ENCODE results near the gene CEP112.

CEP112 gene

DNA sequence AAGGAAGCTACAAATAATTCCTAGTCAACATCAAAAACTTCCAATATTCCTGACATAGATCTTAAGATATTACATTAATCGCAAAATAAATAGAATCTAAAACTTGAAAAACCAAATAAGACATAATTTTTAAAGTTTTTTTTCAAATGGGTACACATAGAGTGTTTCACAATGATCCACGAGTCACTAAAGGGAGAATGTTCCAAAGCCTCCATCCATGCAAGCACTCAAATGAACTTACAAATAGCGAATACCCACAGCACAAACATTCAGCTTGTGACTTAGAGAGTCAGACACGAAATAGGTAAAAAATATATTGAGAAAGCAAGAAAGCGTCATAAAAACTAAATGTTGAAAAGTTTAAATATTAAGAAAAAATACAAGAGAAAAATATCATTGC is 65.7 kb downstream of the CEP112 start:
- no peak overlapping the region for H3K4me3 ChIP-seq (IDR thresholded peaks at IDR 0.05; ENCODE audit: insufficient read depth, low read depth, low read length)
- H3K4me2 ChIP-seq: no peak overlapping the region
- no peak overlapping the region for H3K27ac ChIP-seq
- TF ChIP-seq, protein P1, sequence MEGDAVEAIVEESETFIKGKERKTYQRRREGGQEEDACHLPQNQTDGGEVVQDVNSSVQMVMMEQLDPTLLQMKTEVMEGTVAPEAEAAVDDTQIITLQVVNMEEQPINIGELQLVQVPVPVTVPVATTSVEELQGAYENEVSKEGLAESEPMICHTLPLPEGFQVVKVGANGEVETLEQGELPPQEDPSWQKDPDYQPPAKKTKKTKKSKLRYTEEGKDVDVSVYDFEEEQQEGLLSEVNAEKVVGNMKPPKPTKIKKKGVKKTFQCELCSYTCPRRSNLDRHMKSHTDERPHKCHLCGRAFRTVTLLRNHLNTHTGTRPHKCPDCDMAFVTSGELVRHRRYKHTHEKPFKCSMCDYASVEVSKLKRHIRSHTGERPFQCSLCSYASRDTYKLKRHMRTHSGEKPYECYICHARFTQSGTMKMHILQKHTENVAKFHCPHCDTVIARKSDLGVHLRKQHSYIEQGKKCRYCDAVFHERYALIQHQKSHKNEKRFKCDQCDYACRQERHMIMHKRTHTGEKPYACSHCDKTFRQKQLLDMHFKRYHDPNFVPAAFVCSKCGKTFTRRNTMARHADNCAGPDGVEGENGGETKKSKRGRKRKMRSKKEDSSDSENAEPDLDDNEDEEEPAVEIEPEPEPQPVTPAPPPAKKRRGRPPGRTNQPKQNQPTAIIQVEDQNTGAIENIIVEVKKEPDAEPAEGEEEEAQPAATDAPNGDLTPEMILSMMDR (conservative IDR thresholded peaks at IDR 0.05; ENCODE audit: low read depth, low read length): no peak
- no peaks in the 10 kb centered on the region for H4K20me1 ChIP-seq (ENCODE audit: insufficient read depth)
- no peak overlapping the region for H3K9ac ChIP-seq
- H2AFZ ChIP-seq (ENCODE audit: low read depth): no peak overlapping the region
- no peaks in the 10 kb centered on the region for H3K79me2 ChIP-seq (ENCODE audit: insufficient read depth, low read depth)
- no peaks in the 10 kb centered on the region for H3K4me1 ChIP-seq (ENCODE audit: low read depth, poor library complexity, severe bottlenecking)
- no peaks in the 10 kb centered on the region for H3K36me3 ChIP-seq (ENCODE audit: insufficient read depth)
- no peaks in the 10 kb centered on the region for H3K27me3 ChIP-seq (ENCODE audit: insufficient read depth, low read depth)

DNA sequence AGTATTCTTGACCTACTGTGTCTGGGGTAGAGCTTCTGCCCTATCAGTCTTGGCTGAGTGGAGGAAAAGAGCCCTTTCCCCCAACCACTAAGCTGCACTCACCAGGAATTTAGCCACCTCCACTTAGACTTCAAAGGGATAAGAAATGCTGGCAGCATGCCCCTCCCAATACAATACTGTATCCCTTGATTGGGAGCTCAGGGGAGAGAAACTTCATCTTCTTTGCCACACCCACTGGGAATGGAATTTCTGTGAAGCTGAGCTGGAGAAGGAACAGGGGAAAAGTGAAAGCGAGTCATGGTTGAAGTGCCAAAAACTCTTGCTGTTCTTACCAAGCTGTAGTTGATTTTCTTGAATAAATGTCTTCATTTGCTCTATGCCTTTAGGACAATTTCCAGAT is 68.8 kb downstream of the CEP112 start:
- Histone ChIP-seq H3K4me2 (no peak overlapping the region), H3K36me3 (ENCODE audit: insufficient read depth) (no peaks in the 10 kb centered on the region), H3K4me1 (ENCODE audit: low read depth, poor library complexity, severe bottlenecking) (no peaks in the 10 kb centered on the region), H3K4me3 (IDR thresholded peaks at IDR 0.05; ENCODE audit: insufficient read depth, low read depth, low read length) (no peak overlapping the region), H2AFZ (ENCODE audit: low read depth) (no peak overlapping the region), H4K20me1 (ENCODE audit: insufficient read depth) (no peaks in the 10 kb centered on the region), H3K27me3 (ENCODE audit: insufficient read depth, low read depth) (no peaks in the 10 kb centered on the region), H3K9ac (no peak overlapping the region), H3K79me2 (ENCODE audit: insufficient read depth, low read depth) (no peaks in the 10 kb centered on the region), H3K27ac (no peak overlapping the region)
- TF ChIP-seq, protein P1 (conservative IDR thresholded peaks at IDR 0.05; ENCODE audit: low read depth, low read length): no peak

- Histone ChIP-seq H4K20me1 (ENCODE audit: insufficient read depth) (no peaks in the 10 kb centered on the region), H3K36me3 (ENCODE audit: insufficient read depth) (no peaks in the 10 kb centered on the region), H3K4me1 (ENCODE audit: low read depth, poor library complexity, severe bottlenecking) (no peaks in the 10 kb centered on the region), H3K9ac (no peak overlapping the region), H3K79me2 (ENCODE audit: insufficient read depth, low read depth) (no peaks in the 10 kb centered on the region), H3K27me3 (ENCODE audit: insufficient read depth, low read depth) (no peaks in the 10 kb centered on the region), H3K27ac (no peak overlapping the region), H3K4me3 (IDR thresholded peaks at IDR 0.05; ENCODE audit: insufficient read depth, low read depth, low read length) (no peak overlapping the region), H2AFZ (ENCODE audit: low read depth) (no peak overlapping the region), H3K4me2 (no peak overlapping the region)
- TF ChIP-seq, protein P1 (conservative IDR thresholded peaks at IDR 0.05; ENCODE audit: low read depth, low read length): no peak
These were observed 76.7 kb downstream of the CEP112 start for GRCh38 chr17:66115246-66115645.

DNA sequence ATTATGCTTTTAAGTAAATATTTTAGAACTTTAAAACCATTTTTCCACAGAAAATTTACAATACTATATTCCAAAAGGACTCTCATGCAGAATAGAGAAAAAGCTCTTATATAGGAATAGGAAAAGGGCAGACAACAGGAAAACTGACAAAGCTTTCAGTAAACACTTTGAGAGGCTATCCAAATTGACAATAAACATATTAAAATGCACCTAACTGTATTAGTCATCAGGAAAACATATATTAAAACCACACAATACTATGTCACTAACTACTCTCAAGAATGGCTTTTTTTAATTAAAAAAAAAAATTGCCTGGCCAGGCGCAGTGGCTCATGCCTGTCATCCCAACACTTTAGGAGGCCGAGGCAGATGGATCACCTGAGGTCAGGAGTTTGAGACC is 77.3 kb downstream of the CEP112 start:
- no peaks in the 10 kb centered on the region for H4K20me1 ChIP-seq (ENCODE audit: insufficient read depth)
- no peaks in the 10 kb centered on the region for H3K36me3 ChIP-seq (ENCODE audit: insufficient read depth)
- no peaks in the 10 kb centered on the region for H3K4me1 ChIP-seq (ENCODE audit: low read depth, poor library complexity, severe bottlenecking)
- H3K27me3 ChIP-seq (ENCODE audit: insufficient read depth, low read depth): no peaks in the 10 kb centered on the region
- no peaks in the 10 kb centered on the region for H3K79me2 ChIP-seq (ENCODE audit: insufficient read depth, low read depth)
- no peak overlapping the region for H3K4me2 ChIP-seq
- no peak overlapping the region for H3K27ac ChIP-seq
- no peak overlapping the region for H3K9ac ChIP-seq
- H3K4me3 ChIP-seq (IDR thresholded peaks at IDR 0.05; ENCODE audit: insufficient read depth, low read depth, low read length): no peak overlapping the region
- no peak overlapping the region for H2AFZ ChIP-seq (ENCODE audit: low read depth)
- TF ChIP-seq, protein P1 (conservative IDR thresholded peaks at IDR 0.05; ENCODE audit: low read depth, low read length): no peak
